ENCODE results near the gene CNMD. TPM values are rescaled to one million over a fixed set of nuclear protein-coding genes. Genes with fewer than 3 reads are reported as not detected.

The CNMD gene
- polyA plus RNA-seq, 1 donor (not counting 4 experiments of a cell fraction or from before 2014, with no cell fraction given) = not detected

- dilution Hi-C loops (cut with MboI; ENCODE audit: extremely low pct_ligation_motif_present, low sequenced_read_pairs) = no loop called here
- FAIRE-seq = no peak
- H3K4me2 ChIP-seq (ENCODE audit: control insufficient read depth, extremely low read depth, insufficient read depth, low read depth, low read length) = no peak overlapping the region
Measured at GRCh38 chr13:52779103-52779502, 39.5 kb upstream of the CNMD start.

DNA sequence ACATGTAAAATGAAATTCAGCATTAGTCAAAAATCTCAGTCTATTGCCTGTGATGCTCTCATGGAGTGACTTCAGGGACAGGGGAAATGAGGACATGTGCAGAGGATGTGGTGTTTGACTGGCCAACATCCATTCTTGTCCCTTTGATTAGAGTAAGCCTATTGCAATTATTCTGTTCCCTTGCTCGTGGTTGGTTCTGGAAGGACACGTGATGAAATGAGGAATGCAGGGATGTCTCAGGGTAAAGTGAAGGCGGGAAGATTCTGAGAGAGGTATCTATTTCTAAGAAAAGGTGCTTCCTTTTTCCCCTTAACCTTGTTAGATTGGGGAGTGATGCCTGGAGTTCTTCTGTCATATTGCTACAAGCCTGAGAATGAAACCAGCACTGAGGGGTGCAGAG is 37.1 kb upstream of the CNMD start:
- H3K79me2 ChIP-seq (ENCODE audit: control insufficient read depth, insufficient read depth, low read length) = no peaks in the 10 kb centered on the region
- no peaks in the 10 kb centered on the region for H4K20me1 ChIP-seq (ENCODE audit: control insufficient read depth, extremely low read depth, insufficient read depth, low read length)
- TF ChIP-seq EZH2 (IDR thresholded peaks at IDR 0.05; ENCODE audit: low read length) = no peak
- TF ChIP-seq, protein P1, sequence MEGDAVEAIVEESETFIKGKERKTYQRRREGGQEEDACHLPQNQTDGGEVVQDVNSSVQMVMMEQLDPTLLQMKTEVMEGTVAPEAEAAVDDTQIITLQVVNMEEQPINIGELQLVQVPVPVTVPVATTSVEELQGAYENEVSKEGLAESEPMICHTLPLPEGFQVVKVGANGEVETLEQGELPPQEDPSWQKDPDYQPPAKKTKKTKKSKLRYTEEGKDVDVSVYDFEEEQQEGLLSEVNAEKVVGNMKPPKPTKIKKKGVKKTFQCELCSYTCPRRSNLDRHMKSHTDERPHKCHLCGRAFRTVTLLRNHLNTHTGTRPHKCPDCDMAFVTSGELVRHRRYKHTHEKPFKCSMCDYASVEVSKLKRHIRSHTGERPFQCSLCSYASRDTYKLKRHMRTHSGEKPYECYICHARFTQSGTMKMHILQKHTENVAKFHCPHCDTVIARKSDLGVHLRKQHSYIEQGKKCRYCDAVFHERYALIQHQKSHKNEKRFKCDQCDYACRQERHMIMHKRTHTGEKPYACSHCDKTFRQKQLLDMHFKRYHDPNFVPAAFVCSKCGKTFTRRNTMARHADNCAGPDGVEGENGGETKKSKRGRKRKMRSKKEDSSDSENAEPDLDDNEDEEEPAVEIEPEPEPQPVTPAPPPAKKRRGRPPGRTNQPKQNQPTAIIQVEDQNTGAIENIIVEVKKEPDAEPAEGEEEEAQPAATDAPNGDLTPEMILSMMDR (optimal IDR thresholded peaks at IDR 0.05 in 1 of 3, IDR thresholded peaks at IDR 0.05 in 1 of 3, conservative IDR thresholded peaks at IDR 0.05 in 1 of 3; ENCODE audit: extremely low read depth in 1 of 3, insufficient read depth in 2 of 3, low read length in 3 of 3) = no peak
- no peaks in the 10 kb centered on the region for H3K36me3 ChIP-seq (ENCODE audit: control insufficient read depth in 2 of 2, extremely low read depth in 1 of 2, insufficient read depth in 2 of 2, low read length in 2 of 2)
- no peaks in the 10 kb centered on the region for H3K9me3 ChIP-seq (ENCODE audit: control insufficient read depth, low read depth, low read length)
- peaks cover 6% of the 10 kb centered on the region for H3K27me3 ChIP-seq (ENCODE audit: control insufficient read depth, extremely low read depth, insufficient read depth, low read length)
- no peak overlapping the region for H3K4me2 ChIP-seq (ENCODE audit: control insufficient read depth, extremely low read depth, insufficient read depth, low read depth, low read length)
- H3K4me1 ChIP-seq (ENCODE audit: control insufficient read depth, extremely low read depth, insufficient read depth, low read length) = no peaks in the 10 kb centered on the region
- DNase-seq (ENCODE audit: low read depth, low spot score) = no peak
- H3K4me3 ChIP-seq (ENCODE audit: control insufficient read depth in 2 of 3, extremely low read depth in 1 of 3, insufficient read depth in 2 of 3, low read depth in 1 of 3, low read length in 3 of 3) = no peak overlapping the region
- H3K9me1 ChIP-seq (ENCODE audit: control insufficient read depth, extremely low read depth, insufficient read depth, low read length) = no peaks in the 10 kb centered on the region
- dilution Hi-C loops (cut with MboI; ENCODE audit: extremely low pct_ligation_motif_present, low sequenced_read_pairs) = no loop called here
- FAIRE-seq = no peak
- H2AFZ ChIP-seq (ENCODE audit: control insufficient read depth, low read length) = no peak overlapping the region
- no peak overlapping the region for H3K27ac ChIP-seq (ENCODE audit: control insufficient read depth, insufficient read depth, low read length)
- H3K9ac ChIP-seq (ENCODE audit: control insufficient read depth, extremely low read depth, insufficient read depth, low read length) = no peak overlapping the region

More at GRCh38 chr13:52779103-52779502, 39.5 kb upstream of the CNMD start:
- no peak for TF ChIP-seq EZH2 (IDR thresholded peaks at IDR 0.05; ENCODE audit: low read length)
- TF ChIP-seq, protein P1 (optimal IDR thresholded peaks at IDR 0.05 in 1 of 3, IDR thresholded peaks at IDR 0.05 in 1 of 3, conservative IDR thresholded peaks at IDR 0.05 in 1 of 3; ENCODE audit: extremely low read depth in 1 of 3, insufficient read depth in 2 of 3, low read length in 3 of 3) = no peak
- Histone ChIP-seq H3K27me3 (ENCODE audit: control insufficient read depth, extremely low read depth, insufficient read depth, low read length) (peaks cover 6% of the 10 kb centered on the region), H3K4me1 (ENCODE audit: control insufficient read depth, extremely low read depth, insufficient read depth, low read length) (no peaks in the 10 kb centered on the region), H3K9me1 (ENCODE audit: control insufficient read depth, extremely low read depth, insufficient read depth, low read length) (no peaks in the 10 kb centered on the region), H4K20me1 (ENCODE audit: control insufficient read depth, extremely low read depth, insufficient read depth, low read length) (no peaks in the 10 kb centered on the region), H3K4me3 (ENCODE audit: control insufficient read depth in 2 of 3, extremely low read depth in 1 of 3, insufficient read depth in 2 of 3, low read depth in 1 of 3, low read length in 3 of 3) (no peak overlapping the region), H3K9me3 (ENCODE audit: control insufficient read depth, low read depth, low read length) (no peaks in the 10 kb centered on the region), H3K9ac (ENCODE audit: control insufficient read depth, extremely low read depth, insufficient read depth, low read length) (no peak overlapping the region), H3K27ac (ENCODE audit: control insufficient read depth, insufficient read depth, low read length) (no peak overlapping the region), H3K79me2 (ENCODE audit: control insufficient read depth, insufficient read depth, low read length) (no peaks in the 10 kb centered on the region), H2AFZ (ENCODE audit: control insufficient read depth, low read length) (no peak overlapping the region), H3K36me3 (ENCODE audit: control insufficient read depth in 2 of 2, extremely low read depth in 1 of 2, insufficient read depth in 2 of 2, low read length in 2 of 2) (no peaks in the 10 kb centered on the region)
- no peak for DNase-seq (ENCODE audit: low read depth, low spot score)
